Measurements from ENCODE around the gene P2RY13. TPM values are rescaled to one million over a fixed set of nuclear protein-coding genes. Genes with fewer than 3 reads are reported as not detected.

The P2RY13 gene
- total RNA-seq, 1 donor from 2014 or later = not detected

DNA sequence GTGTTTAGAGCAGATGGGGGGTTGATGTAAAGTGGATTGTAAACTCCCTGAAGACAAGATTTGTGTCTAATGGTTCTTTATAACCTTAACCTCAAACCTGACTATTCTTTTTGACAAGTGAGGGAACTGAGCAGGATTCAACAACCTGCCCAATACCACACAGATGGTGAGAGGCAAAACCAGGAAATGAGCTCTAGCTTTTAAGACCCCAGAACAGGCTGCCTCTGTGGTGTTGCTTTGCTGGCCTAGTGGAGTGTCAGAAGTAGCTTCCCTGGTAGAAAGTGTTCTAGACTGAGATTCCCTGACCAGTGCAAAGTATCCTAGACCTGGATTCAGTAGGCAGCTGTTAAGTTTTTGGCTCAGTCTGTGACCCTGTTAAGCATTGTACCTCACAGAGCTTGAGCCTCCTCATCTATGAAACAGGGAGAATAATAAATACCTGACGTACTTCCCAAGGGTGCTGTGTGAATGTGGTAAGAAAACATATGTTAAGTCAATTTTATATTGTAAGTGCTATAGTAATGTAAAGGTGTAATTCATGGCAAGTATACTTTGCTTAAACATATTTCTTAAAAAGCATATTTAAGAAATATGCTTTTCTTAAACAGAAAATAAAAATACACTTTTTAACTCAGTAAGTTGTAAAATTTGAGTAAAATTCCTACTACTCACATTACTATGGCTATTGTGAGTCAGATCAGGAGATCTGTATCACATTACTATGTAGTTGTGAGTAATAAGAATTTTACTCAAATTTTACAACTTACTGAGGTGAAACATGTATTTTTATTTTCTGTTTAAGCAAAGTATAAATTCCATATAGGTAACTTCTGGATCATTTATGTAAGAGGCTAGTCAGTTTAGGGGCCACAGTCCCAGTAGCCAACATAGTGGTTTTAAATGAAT, 21.5 kb downstream of the P2RY13 start:
- TF ChIP-seq, protein P1, sequence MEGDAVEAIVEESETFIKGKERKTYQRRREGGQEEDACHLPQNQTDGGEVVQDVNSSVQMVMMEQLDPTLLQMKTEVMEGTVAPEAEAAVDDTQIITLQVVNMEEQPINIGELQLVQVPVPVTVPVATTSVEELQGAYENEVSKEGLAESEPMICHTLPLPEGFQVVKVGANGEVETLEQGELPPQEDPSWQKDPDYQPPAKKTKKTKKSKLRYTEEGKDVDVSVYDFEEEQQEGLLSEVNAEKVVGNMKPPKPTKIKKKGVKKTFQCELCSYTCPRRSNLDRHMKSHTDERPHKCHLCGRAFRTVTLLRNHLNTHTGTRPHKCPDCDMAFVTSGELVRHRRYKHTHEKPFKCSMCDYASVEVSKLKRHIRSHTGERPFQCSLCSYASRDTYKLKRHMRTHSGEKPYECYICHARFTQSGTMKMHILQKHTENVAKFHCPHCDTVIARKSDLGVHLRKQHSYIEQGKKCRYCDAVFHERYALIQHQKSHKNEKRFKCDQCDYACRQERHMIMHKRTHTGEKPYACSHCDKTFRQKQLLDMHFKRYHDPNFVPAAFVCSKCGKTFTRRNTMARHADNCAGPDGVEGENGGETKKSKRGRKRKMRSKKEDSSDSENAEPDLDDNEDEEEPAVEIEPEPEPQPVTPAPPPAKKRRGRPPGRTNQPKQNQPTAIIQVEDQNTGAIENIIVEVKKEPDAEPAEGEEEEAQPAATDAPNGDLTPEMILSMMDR (conservative IDR thresholded peaks at IDR 0.05; ENCODE audit: low read depth, low read length) = no peak
- H3K4me3 ChIP-seq (ENCODE audit: low read depth, low read length) = no peak overlapping the region
- no peak for DNase-seq (ENCODE audit: low read depth)

DNA sequence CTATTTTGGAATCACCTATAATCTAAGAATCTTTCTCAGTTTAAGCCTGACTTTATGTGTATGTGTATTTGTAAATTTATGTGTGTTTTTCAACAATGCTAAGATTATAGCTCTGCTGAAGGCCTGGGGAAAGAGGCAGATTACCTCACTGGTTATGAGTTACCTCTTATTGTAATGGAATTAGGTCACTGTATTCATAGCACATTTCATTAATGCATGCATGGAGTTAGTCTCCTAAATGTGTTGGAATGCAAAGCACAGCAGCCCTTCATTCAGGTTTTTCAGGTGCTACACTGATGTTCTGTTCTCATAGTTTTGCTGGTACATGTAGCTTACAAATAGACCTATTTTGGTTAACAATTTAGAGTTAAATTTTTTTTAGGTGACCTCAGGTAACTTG, 22.2 kb downstream of the P2RY13 start:
- no peak for DNase-seq (ENCODE audit: low read depth)
- no peak overlapping the region for H3K4me3 ChIP-seq (ENCODE audit: low read depth, low read length)
- TF ChIP-seq, protein P1 (conservative IDR thresholded peaks at IDR 0.05; ENCODE audit: low read depth, low read length) = no peak

DNA sequence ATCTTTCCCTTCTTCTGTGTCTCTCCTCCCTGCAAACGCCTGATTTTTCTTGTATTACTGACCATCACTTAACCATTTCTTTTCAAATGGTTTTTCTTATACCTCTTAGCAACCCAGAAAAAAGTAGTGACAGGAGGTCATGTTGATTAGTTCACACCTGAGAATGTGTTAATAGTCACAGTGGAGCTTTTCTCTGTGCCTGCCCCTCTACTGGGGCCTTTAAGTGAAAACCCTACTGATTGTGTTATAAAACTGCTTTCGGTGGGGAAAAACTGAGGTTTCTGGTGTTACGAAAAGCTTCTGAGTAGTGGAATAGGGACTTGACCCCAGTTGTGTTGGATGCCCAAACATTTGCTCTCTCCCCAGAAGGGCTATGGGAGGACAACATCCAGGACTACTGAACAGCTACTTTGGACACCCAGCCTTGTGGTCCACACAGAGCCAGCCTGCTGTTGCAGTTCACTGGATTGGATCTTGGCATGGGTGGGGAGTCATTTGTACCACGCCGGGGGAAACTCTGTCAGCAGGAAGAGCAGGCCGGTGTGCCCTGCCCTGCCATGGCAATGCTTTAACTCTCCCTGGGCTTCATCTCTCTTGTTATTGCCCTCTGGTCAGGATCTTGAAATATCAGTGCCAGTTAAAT, 23.1 kb downstream of the P2RY13 start:
- TF ChIP-seq, protein P1 (conservative IDR thresholded peaks at IDR 0.05; ENCODE audit: low read depth, low read length) = no peak
- H3K4me3 ChIP-seq (ENCODE audit: low read depth, low read length) = no peak overlapping the region
- DNase-seq (ENCODE audit: low read depth) = no peak

DNA sequence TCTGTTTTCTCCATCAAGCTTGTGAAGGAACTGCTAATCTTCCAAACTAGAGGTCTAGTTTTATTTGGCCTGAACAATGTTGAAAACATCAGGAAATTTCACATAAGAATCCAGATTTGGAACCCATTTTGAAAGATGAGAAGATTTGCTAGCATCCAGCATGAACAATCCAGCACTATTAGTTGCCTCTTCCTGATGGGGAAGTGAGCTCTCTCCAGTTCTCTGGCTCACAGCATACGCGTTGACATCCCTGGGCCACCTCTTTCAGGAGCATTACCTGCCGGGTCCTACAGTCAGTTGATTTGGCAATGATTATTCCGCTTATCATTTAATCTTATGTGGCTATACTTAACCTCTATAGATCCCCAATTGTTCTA, 23.6 kb downstream of the P2RY13 start:
- DNase-seq (ENCODE audit: low read depth) = no peak
- H3K4me3 ChIP-seq (ENCODE audit: low read depth, low read length) = no peak overlapping the region
- TF ChIP-seq, protein P1 (conservative IDR thresholded peaks at IDR 0.05; ENCODE audit: low read depth, low read length) = no peak

- peak overlapping the region; percentile 21 for H3K4me3 ChIP-seq (ENCODE audit: low read depth, low read length)
- TF ChIP-seq, protein P1 (conservative IDR thresholded peaks at IDR 0.05; ENCODE audit: low read depth, low read length) = peak; percentile 39
- peak; percentile 98 for DNase-seq (ENCODE audit: low read depth)
Observed at GRCh38 chr3:151305060-151305774, 24.1 kb downstream of the P2RY13 start.

- no peak overlapping the region for H3K4me3 ChIP-seq (ENCODE audit: low read depth, low read length)
- DNase-seq (ENCODE audit: low read depth) = no peak
- TF ChIP-seq, protein P1 (conservative IDR thresholded peaks at IDR 0.05; ENCODE audit: low read depth, low read length) = no peak
Observed at GRCh38 chr3:151303751-151304150, 25.6 kb downstream of the P2RY13 start.
